GM13976 (cell line): ENCODE measurements around the gene DNM1L.
A peak's percentile ranks its signal among the peaks of the same experiment; 100 is the strongest.

Experiments
- DNase-seq: peaks from one replicate; pipeline ENCODE4 v3.0.0; 2012; ENCODE audit warnings: low spot score
- CTCF ChIP-seq: IDR thresholded peaks from 2 replicates; pipeline ENCODE4 v1.5.1; 2012; ENCODE audit warnings: borderline replicate concordance, mild to moderate bottlenecking; ENCODE audit not compliant: insufficient read depth; ENCODE audit errors: extremely low read depth, missing control alignments, control extremely low read depth
- in situ Hi-C: fragments of 300-500 bp; cut with MboI; formaldehyde crosslinking; loops from one replicate; pipeline ENCODE4 v1.12.0; 2022; ENCODE audit warnings: low sequenced_read_pairs, mixed read lengths, inconsistent platforms; ENCODE audit not compliant: unreplicated experiment

DNM1L gene

GRCh38 chr12:32739279-32739678, 60.2 kb downstream of the DNM1L start:
- no peak for TF ChIP-seq CTCF
- no peak for DNase-seq
- in situ Hi-C loops, result no loop called here

GRCh38 chr12:32742133-32742532, 63.0 kb downstream of the DNM1L start:
- DNase-seq, result no peak
- in situ Hi-C loops, result no loop called here
- no peak for TF ChIP-seq CTCF

GRCh38 chr12:32743264-32743663, 64.2 kb downstream of the DNM1L start:
- no peak for DNase-seq
- in situ Hi-C loops, result no loop called here
- no peak for TF ChIP-seq CTCF

- TF ChIP-seq CTCF, result no peak
- in situ Hi-C loops, result loop anchor here (10.0 to 25.0 kb wide), 3 partner anchors 159 to 1261 kb away; no protein-coding TSS in a partner anchor
- DNase-seq, result no peak
Measured at GRCh38 chr12:32753605-32754004, 74.5 kb downstream of the DNM1L start.

- TF ChIP-seq CTCF, result no peak
- in situ Hi-C loops, result loop anchor here (10.0 to 25.0 kb wide), 3 partner anchors 158 to 1261 kb away; no protein-coding TSS in a partner anchor
- no peak for DNase-seq
Measured at GRCh38 chr12:32754111-32754510, 75.0 kb downstream of the DNM1L start.

- in situ Hi-C loops, result loop anchor here (10.0 to 25.0 kb wide), 3 partner anchors 157 to 1260 kb away; no protein-coding TSS in a partner anchor
- peak; percentile 77 for DNase-seq
- TF ChIP-seq CTCF, result peak; percentile 96
Measured at GRCh38 chr12:32755051-32755653, 76.1 kb downstream of the DNM1L start.
